Stimulated activated CD8-positive, alpha-beta memory T cell treated with anti-CD3 and anti-CD28 coated beads, Interleukin-15, amount 100 ng/mL, for 4 hours (primary cell): ENCODE results near the gene GTPBP6.
A peak's percentile ranks its signal among the peaks of the same experiment; 100 is the strongest.

Experiments used
- DNase-seq, 2 donors: peaks; one replicate each; pipeline ENCODE4 v3.0.0-alpha.2; 2020; ENCODE audit warnings: low read depth in 2 of 2

The GTPBP6 gene

DNA sequence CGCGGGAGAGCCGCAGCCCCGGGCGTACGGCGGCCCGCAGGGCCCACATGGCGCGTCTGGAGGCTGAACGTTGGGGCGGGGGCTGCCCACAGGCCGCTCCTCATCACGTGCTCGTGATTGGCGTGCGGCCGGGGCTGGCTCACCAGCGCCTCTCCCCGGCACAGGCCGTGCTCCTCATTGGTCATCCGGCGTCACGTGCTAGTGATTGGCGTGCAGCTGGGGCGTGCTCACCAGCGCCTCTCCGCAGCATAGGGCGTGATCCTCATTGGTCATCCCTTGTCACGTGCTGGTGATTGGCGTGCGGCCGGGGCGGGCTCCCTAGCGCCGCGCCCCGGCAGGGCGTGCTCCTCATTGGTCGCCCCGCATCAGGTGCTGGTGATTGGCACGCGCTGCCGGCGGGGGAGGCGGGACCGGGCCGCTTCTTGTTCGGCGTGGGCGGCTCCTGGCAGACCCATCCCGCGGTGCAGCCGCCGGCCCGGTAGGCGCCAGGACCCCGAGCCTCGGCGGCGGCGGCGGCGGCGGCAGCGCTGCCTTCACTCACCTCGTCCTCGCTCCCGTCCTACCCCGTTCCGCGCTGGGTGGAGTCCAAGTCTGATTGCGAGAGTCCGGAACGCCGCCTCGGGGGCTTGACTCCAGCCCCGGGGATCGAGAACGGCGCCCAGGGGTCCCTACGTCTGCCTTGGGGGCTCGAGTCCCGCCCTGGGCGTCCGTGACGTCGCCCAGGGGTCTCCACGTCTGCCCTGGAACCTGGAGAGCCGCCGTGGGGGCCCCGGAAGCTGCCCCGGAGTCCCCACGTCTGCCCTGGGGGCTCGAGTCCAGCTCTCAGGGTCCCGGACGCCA lies at the start of gene GTPBP6:
GTPBP6 (minus strand) TSS at position 58 of the 840 bp plus-strand sequence; CDS start at position 49, 9 bp downstream.
- DNase-seq = peak; percentile 97 to 99

DNA sequence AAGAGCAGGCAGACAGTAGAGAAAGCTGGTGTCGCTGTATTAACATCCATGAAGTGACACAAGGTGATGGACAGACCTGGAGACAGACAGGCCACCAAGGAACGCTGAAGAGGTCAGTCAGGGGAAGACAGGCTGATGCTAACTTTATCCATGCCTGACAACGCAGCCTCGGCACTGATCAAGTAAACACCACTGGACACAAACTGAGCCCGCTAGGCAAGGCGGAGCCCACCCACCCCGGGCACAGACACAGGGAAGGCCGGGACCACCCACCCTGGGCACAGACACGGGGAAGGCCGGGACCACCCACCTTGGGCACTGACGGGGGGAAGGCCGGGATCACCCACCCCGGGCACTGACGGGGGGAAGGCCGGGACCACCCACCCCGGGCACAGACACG lies 49.3 kb upstream of the GTPBP6 start:
- no peak for DNase-seq

DNA sequence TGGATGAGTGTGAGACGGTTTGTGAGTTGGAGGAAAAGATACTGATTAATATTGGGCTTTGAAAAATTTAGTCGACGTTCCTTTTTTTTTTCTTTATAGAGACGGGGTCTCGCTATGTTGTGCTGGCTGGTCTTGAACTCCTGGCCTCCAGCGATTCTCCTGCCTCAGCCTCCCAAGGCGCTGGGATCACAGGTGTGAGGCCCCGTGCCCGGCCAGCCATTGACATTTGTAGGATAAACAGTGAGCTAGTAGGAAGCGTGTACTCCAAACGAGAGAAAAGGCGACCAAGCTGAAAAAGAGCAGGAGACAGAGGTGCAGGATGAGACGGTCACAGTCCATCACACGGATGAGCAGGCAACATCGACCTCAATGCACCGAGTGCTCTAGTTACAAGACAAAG lies 48.8 kb upstream of the GTPBP6 start:
- no peak for DNase-seq

DNA sequence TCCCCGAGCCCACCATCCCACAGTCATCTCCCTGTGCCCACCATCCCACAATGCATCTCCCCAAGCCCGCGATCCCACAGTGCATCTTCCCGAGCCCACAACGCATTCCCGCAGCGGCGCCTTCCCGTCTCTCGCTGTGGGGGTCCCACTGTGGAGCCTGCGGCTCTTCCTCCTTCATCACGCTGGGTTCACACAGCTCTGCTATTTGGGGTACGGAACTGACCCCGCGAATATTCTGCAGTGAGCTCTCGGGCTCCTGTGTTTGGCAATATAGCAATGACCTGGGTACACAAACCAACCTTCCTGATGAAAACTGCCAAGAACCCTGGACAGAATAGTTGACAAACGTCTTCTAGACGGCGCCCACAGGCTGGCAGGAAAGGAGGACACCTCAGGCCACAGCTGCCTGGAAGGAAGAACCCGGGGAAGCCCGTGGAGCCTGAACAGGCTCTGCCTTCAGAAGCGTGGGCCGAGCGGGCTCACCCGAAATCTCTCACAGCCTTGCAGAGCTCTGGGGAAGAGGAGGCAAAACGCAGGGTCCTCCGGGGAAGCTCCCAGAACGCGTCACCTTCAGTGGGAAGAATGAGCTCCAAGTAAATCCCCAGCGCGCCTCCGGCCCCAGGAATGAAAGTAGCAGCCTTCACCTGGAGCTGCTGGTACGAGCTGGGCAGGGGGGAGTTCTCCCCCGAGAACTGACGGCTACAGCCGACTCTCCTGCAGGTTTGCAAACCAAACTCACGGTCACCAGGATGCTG lies 45.2 kb upstream of the GTPBP6 start:
- DNase-seq = no peak

DNA sequence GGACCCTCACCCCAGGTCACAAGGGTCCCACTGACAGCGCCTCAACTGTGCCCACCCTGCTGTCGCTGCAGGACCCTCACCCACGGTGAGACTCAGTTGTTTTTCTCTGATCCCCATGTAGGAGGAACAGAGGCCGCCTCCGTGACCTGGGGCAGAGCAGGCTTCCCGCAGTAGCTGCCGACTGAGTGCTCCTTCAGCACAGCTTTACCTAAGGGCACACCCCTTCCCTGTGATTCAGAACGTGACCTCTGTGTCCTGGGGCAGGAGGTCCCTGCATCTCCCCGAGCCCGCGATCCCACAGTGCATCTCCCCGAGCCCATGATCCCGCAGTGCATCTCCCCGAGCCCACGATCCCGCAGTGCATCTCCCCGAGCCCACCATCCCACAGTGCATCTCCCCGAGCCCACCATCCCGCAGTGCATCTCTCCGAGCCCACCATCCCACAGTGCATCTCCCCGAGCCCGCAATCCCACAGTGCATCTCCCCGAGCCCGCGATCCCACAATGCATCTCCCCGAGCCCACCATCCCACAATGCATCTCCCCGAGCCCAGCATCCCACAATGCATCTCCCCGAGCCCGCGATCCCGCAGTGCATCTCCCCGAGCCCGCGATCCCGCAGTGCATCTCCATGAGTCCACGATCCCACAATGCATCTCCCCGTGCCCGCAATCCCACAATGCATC lies 44.5 kb upstream of the GTPBP6 start:
- DNase-seq = no peak

- no peak for DNase-seq
These were observed 43.8 kb upstream of the GTPBP6 start for GRCh38 chrX:362351-362750.

- DNase-seq = no peak
These were observed 42.9 kb upstream of the GTPBP6 start for GRCh38 chrX:361231-362145.

GRCh38 chrX:360496-361150 lies 42.0 kb upstream of the GTPBP6 start:
- DNase-seq = no peak

- DNase-seq = no peak
These were observed 40.1 kb upstream of the GTPBP6 start for GRCh38 chrX:358651-359143.

DNA sequence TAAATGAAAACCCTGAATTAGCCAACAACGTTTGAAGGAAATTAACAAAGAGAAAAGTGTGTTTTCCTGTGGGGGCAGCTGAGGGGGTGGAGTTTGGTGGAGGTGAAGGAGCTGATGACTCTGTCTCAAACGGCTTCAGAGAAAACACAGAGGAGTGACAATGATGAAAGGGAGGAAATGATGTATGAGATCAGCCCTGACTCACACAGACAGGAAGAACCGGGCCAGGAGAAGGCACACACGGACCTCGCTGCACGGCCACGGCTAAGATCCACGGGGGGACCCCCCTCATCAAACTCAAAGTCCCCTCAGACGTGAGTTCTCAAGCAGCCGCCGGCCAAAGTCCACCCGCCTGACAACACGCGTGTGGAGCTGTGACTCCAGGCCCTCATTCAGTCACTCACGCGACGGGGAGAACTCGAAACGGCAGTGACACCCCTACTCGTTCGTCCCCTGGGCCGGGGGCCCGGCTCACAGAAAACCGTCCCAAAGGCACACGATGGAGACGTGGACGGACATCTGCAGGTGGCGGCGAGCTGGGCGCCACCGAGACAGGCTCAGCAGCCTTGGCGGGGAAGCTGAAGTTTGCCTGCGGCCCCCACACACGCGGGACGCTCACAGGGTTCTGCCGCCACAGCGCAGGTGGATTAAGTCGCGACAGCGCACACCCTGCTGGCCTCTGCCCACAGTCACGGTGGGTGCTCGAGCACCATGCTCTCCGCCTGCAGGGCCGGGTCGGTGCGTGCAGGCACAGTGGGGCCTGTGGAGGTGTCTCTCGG lies 39.3 kb upstream of the GTPBP6 start:
- DNase-seq = peak; percentile 13 to 34

DNA sequence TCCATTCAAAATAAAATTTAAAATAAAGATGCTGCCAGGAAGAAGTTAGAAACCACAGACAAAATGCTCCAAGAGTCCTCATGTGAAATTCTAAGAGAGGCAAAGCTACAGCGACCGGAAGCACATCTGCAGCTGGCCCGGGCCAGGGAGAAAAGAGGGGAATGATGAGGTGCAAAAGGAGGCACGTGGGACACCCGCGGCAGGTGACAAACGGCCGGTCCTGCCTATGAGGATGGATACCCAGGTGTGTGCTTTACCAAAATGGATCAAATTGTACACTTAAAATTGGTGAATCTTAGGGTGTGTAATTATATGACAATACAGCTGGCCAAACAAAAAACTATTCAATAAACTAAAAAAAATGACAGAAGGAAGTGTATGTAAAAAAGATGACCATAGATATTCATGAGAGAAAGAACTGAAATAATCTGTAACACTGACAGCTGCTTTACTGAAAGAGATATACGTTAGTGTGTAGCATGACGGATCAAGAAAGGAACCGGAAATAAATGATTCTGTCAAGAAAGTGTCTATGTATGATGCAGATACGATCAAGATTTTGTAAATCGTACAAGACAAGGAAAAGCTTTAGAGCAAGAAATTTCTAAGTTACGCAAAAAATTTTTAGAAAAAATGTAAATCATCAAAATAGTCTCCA lies 38.6 kb upstream of the GTPBP6 start:
- DNase-seq = no peak

DNA sequence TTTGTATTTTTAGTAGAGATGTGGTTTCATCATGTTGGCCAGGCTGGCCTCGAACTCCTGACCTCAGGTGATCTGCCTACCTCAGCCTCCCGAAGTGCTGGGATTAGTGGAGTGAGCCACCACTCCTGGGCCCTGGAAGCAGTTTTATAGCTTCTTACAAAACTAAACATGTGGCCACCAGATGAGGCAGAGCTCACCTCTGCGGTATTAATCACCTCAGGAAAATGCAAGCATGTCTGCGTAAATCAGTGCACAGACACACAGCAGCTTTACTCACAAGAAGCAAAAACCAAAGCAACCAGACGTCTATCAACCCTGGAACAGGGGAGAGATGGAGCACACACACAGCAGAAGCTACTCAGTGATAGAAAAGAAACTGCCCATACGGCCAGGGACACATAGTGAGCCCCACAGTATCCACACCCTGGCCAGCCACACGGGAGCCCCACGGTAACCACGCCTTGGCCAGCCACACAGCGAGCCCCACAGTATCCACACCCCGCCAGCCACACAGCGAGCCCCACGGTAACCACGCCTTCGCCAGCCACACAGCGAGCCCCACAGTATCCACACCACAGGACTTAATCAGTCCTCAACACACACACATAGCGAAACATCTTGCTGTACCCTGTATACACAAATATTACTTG lies 37.9 kb upstream of the GTPBP6 start:
- no peak for DNase-seq

- DNase-seq = no peak
These were observed 36.9 kb upstream of the GTPBP6 start for GRCh38 chrX:355329-356050.

DNA sequence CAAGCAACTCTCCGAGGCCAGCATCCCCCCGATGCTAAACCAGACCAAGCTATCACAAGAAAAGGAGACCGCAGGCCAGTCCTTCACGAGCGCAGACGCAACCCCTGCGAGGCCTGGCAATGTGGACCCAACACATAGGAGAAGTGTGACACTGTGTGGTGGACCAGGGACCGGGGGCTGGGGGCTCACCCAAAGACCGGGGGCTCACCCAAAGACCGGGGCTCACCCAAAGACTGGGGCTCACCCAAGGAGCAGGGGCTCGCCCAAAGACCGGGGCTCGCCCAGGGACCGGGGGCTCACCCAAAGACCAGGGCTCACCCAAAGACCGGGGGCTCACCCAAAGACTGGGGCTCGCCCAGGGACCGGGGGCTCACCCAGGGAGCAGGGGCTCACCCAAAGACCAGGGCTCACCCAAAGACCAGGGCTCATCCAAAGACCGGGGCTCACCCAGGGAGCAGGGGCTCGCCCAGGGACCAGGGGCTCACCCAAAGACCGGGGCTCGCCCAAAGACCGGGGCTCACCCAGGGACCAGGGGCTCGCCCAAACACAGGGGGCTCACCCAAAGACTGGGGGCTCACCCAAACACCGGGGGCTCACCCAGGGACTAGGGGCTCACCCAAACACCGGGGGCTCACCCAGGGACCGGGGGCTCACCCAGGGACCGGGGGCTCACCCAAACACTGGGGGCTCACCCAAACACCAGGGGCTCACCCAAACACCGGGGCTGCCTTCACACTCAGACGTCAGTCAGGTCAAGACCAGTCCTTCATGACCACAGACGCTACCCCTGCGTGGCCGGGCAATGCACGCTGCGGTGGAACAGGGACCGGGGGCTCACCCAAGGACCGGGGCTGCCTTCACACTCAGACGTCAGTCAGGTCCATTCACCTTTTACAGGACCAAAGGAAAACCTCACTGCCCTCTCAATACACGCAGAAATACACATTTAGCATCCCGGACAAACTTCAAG lies 35.3 kb upstream of the GTPBP6 start:
- no peak for DNase-seq

DNA sequence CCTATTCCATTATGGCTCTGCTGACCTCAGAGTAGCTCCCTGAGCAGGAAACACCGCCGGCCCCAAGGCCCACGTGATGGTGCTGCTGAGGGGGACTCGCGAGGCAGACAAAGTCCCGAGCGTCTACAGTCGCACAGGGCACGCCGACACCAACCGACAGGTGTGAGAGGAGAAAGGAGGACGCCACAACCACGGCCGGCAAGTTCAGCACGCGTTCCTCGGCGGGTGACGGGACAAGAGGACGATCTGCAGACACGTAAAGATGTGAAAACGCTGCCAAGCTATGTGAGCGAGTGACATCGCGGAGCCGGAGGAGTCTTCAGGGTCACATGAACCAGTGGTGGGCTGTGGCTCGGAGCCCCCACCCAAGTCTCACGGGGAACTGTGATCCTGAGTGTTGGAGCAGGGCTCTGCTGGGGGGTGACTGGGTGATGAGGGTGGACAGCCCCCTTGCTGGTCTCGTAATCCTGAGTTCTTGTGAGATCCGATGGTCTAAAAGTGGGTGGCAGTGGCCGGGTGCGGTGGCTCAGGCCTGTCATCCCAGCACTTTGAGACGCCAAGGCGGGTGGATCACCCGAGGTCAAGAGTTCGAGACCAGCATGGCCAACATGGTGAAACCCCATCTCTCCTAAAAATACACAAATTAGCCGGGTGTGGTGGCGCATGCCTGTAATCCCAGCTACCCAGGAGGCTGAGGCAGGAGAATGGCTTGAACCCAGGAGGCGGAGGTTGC lies 34.2 kb upstream of the GTPBP6 start:
- DNase-seq = no peak

DNA sequence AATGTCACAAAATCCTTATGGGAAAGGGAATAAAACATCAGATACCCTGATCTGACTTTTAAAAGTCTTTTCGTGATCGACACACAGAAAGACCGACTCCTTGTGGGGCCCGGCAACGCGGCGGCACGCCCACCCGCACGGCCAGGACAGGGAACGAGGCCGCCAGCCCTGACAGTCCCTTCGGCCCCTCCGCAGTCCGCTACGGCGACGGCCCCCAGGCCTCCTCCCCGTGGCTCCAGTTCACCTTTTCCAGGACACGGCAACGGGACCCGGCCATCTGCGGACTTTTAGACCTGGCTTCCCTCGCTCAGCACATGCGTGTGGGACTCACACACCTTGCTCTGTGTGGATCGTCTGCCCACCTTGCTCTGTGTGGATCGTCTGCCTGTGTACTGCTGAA lies 33.6 kb upstream of the GTPBP6 start:
- no peak for DNase-seq
